GM12865 (cell line): ENCODE data around the gene TUT1.
A peak's percentile ranks its signal among the peaks of the same experiment; 100 is the strongest.

Experiments
- DNase-seq: peaks from one replicate; pipeline ENCODE4 v3.0.0; 2010; ENCODE audit warnings: low read depth
- H3K4me3 ChIP-seq: 2 replicates; pipeline ENCODE4 v1.5.1; 2011; ENCODE audit warnings: mild to moderate bottlenecking, low read depth, low read length, control low read depth
- TF ChIP-seq, protein P1 (sequence below): IDR thresholded peaks from 2 replicates; pipeline ENCODE4 v1.5.1; 2011; ENCODE audit warnings: low read length, control low read depth, low read depth, inconsistent platforms; ENCODE audit not compliant: insufficient read depth; ENCODE audit errors: missing control alignments

TUT1 gene

DNA sequence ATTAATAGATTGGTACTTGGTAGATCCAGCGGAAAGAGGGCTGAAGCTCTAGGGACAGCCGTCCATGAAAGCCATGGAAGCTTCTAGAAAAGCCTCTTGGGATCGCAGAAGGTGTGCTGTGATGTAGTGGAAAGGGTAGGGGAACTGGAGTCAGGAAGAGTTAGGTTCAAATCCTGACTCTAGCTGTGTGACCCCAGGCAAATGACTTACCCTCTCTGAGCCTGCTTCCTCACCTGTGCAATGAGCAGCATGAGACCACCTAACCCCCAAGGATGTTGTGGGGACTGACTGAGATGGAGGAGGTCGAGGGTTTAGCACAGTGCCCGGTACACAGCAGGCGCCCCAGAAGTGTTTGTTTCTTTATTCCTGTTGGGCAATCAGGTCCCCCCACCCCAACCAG lies 19.1 kb upstream of the TUT1 start:
- TF ChIP-seq, protein P1, sequence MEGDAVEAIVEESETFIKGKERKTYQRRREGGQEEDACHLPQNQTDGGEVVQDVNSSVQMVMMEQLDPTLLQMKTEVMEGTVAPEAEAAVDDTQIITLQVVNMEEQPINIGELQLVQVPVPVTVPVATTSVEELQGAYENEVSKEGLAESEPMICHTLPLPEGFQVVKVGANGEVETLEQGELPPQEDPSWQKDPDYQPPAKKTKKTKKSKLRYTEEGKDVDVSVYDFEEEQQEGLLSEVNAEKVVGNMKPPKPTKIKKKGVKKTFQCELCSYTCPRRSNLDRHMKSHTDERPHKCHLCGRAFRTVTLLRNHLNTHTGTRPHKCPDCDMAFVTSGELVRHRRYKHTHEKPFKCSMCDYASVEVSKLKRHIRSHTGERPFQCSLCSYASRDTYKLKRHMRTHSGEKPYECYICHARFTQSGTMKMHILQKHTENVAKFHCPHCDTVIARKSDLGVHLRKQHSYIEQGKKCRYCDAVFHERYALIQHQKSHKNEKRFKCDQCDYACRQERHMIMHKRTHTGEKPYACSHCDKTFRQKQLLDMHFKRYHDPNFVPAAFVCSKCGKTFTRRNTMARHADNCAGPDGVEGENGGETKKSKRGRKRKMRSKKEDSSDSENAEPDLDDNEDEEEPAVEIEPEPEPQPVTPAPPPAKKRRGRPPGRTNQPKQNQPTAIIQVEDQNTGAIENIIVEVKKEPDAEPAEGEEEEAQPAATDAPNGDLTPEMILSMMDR: no peak
- DNase-seq: no peak
- H3K4me3 ChIP-seq: no peak overlapping the region; the same call in 1 of the 2 replicates

DNA sequence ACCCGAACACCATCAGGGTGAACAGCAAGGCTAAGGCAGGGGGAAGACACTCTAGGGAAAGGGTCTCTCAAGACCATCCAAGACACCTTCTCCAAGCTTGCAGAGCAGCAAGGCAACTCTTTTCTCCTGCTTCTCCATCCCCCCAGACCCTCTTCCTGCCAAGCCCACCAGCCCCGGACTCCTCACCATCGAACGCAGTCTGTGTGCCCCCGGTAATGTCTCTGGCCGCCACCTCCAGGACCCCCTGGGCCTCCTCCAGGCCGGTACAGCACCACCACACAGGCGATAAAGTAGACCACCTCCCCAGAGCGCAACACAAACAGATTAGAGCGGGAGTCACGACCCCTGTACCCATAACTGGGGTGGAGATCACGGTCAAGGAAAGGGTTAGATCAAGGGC lies 17.5 kb upstream of the TUT1 start:
- TF ChIP-seq, protein P1: no peak
- no peak overlapping the region for H3K4me3 ChIP-seq

GRCh38 chr11:62607714-62608113 lies 16.4 kb upstream of the TUT1 start:
- DNase-seq: peak; percentile 76
- TF ChIP-seq, protein P1: no peak
- no peak overlapping the region for H3K4me3 ChIP-seq

More for the DNA sequence above, 17.5 kb upstream of the TUT1 start:
- no peak for DNase-seq

DNA sequence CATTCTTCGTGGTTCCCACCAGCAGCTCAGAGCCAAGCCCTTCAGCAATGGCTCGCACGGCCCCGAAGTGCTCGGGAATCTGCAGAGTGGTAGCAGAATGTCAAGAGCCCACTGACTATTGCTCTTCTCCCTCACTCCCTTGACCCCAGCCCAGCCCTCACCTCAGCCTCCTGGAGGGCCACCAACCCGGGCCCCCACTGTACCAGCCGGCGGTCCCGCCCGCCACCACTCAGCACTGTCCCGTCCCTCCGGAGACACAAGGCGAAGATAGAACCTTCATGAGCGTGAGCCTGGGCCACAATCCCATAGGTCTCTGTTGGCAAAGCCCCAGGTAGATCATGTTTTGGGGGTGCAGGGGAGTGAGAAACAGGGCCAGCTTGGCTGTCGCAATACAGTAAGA lies 14.6 kb upstream of the TUT1 start:
- TF ChIP-seq, protein P1: no peak
- DNase-seq: no peak
- H3K4me3 ChIP-seq: no peak overlapping the region

DNA sequence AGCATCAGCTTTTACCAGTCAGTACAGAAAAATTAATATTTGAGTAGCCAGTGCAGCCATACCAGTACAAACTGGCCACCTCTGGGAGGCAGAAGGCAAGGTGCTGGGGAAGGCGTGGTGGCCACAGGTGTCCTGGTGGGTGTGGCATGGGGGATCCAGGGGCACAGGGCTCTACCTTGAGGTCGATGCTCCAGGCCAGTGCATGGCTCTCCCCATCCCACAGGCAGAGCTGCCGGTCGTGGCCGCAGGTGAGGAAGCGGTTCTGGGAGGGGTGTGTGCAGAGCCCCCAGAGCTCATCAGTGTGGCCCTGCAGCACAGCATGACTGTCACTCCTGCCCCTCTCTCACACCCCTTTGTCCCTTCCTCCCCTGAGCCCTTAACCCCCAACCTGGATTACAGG lies 14.1 kb upstream of the TUT1 start:
- no peak for DNase-seq
- TF ChIP-seq, protein P1: no peak
- H3K4me3 ChIP-seq: no peak overlapping the region

DNA sequence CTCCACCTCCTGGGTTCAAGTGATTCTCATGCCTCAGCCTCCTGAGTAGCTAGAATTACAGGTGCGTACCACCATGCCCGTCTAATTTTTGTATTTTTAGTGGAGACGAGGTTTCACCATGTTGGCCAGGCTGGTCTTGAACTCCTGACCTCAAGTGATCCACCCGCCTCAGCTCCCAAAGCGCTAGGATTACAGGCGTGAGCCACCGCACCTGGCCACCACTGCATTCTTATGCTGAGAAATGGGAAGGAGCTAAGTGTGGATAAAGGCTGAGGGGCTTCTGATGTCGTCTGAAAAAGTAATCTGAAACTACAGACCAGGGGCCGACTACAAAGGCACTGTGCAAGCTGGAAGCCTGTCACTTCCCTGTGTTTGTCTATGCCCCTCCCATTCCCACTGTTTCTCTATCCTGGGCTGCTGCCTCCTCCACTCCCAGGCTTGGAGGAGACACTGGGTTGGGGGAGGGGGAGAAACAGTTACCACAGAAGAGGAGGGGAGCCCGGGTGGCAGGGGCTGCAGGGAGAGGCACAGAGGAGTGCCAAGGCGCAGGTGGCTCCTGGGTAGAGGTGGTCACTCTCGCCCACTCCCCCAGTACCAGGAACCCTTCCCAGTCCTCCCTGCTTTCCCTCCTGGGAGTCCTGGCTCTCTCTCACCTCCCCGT lies 13.3 kb upstream of the TUT1 start:
- no peak for DNase-seq
- TF ChIP-seq, protein P1: no peak
- no peak overlapping the region for H3K4me3 ChIP-seq

- no peak overlapping the region for H3K4me3 ChIP-seq
- TF ChIP-seq, protein P1: no peak
- DNase-seq: no peak
Measured at GRCh38 chr11:62603776-62604299, 12.5 kb upstream of the TUT1 start.
